ENCODE measurements around the gene MYOF. TPM values are rescaled to one million over a fixed set of nuclear protein-coding genes. Genes with fewer than 3 reads are reported as not detected.

MYOF gene
- total and polyA plus RNA-seq, 9 of the 15 experiments (the other 6 are each of a cell fraction or from before 2014, with no cell fraction given), result 0.06 to 0.27 TPM; not detected in 7

- TF ChIP-seq KAT8 (IDR thresholded peaks at IDR 0.05; ENCODE audit: low read depth) (no peak), STAT5A (IDR thresholded peaks at IDR 0.05; ENCODE audit: borderline replicate concordance, low read length) (no peak), HMG20B (CRISPR knock-in tag; IDR thresholded peaks at IDR 0.05) (no peak), NKRF (IDR thresholded peaks at IDR 0.05; ENCODE audit: borderline replicate concordance) (no peak), HDAC6 (IDR thresholded peaks at IDR 0.05; ENCODE audit: low read depth, low read length) (no peak), CBFB (CRISPR knock-in tag; IDR thresholded peaks at IDR 0.05) (no peak), ETV1 (tag; conservative IDR thresholded peaks at IDR 0.05; ENCODE audit: low read depth) (no peak), IRF2 (CRISPR knock-in tag; IDR thresholded peaks at IDR 0.05) (no peak), ZBTB8A (IDR thresholded peaks at IDR 0.05; ENCODE audit: partially characterized antibody) (no peak), ZNF778 (CRISPR knock-in tag; IDR thresholded peaks at IDR 0.05) (no peak), ZNF764 (CRISPR knock-in tag; IDR thresholded peaks at IDR 0.05; ENCODE audit: low read depth) (no peak), HNRNPLL (IDR thresholded peaks at IDR 0.05; ENCODE audit: low read depth, low read length, poor library complexity, severe bottlenecking) (no peak), GABPB2 (CRISPR knock-in tag; conservative IDR thresholded peaks at IDR 0.05) (no peak)
Observed at GRCh38 chr10:93281367-93281720, 200.8 kb downstream of the MYOF start (continued).

Data from K562 (cell line).